GM19438 (cell line): Measurements from ENCODE around the gene NAT8L.
A peak's percentile ranks its signal among the peaks of the same experiment; 100 is the strongest.
"Not testable (repeated sequence)": the region's sequence is repeated elsewhere in the genome, so short reads cannot be mapped to it uniquely, and the experiment has no call there.

ENCODE experiments used
- ATAC-seq: cut with Tn5 transposase; IDR thresholded peaks from one replicate; pipeline ENCODE4 v1.9.1; 2021; ENCODE audit warnings: low read depth; ENCODE audit not compliant: unreplicated experiment

NAT8L gene

GRCh38 chr4:2059046-2059725 lies at the start of gene NAT8L:
Gene NAT8L (plus strand): TSS chr4:2059327. CDS start chr4:2059512, 185 bp downstream.
- ATAC-seq, result no peak

- ATAC-seq, result peak; percentile 26
Measured at GRCh38 chr4:2009651-2010233, 49.4 kb upstream of the NAT8L start.

- ATAC-seq, result no peak
Measured at GRCh38 chr4:2011583-2011982, 47.5 kb upstream of the NAT8L start.

- ATAC-seq, result no peak
Measured at GRCh38 chr4:2015008-2015407, 44.1 kb upstream of the NAT8L start.

- not testable (repeated sequence) for ATAC-seq
Measured at GRCh38 chr4:2021358-2022018, 37.6 kb upstream of the NAT8L start.

- ATAC-seq, result no peak
Measured at GRCh38 chr4:2024683-2025082, 34.4 kb upstream of the NAT8L start.

- ATAC-seq, result no peak
Measured at GRCh38 chr4:2025817-2026216, 33.3 kb upstream of the NAT8L start.

- not testable (repeated sequence) for ATAC-seq
Measured at GRCh38 chr4:2027120-2027519, 32.0 kb upstream of the NAT8L start.

GRCh38 chr4:2031161-2031560 lies 28.0 kb upstream of the NAT8L start:
- ATAC-seq, result not testable (repeated sequence)

GRCh38 chr4:2036327-2036726 lies 22.8 kb upstream of the NAT8L start:
- ATAC-seq, result no peak

GRCh38 chr4:2036866-2037265 lies 22.3 kb upstream of the NAT8L start:
- no peak for ATAC-seq

- no peak for ATAC-seq
Measured at GRCh38 chr4:2040391-2041238, 18.5 kb upstream of the NAT8L start.

GRCh38 chr4:2041239-2042130 lies 17.6 kb upstream of the NAT8L start:
- peak; percentile 74 for ATAC-seq

GRCh38 chr4:2042204-2042946 lies 16.8 kb upstream of the NAT8L start:
- no peak for ATAC-seq

- no peak for ATAC-seq
Measured at GRCh38 chr4:2042947-2043395, 16.2 kb upstream of the NAT8L start.

- no peak for ATAC-seq
Measured at GRCh38 chr4:2043396-2044118, 15.6 kb upstream of the NAT8L start.

GRCh38 chr4:2044119-2044485 lies 15.0 kb upstream of the NAT8L start:
- no peak for ATAC-seq
